Astrocyte of the cerebellum (primary cell): ENCODE measurements around the gene SMU1.

Source experiments
- DNase-seq: peaks from one replicate; pipeline ENCODE4 v3.0.0-alpha.2; 2011; ENCODE audit warnings: low read depth
- H3K4me3 ChIP-seq: 2 replicates; pipeline ENCODE4 v1.5.1; 2011; ENCODE audit warnings: mild to moderate bottlenecking, low read depth, low read length, moderate library complexity
- CTCF ChIP-seq: IDR thresholded peaks from 2 replicates; pipeline ENCODE4 v1.5.1; 2012; ENCODE audit warnings: low read length, low read depth, moderate library complexity, mild to moderate bottlenecking; ENCODE audit errors: missing control alignments
- in situ Hi-C: cut with HindIII; loops from 2 replicates; pipeline ENCODE4 v1.10.0; 2017; ENCODE audit warnings: low sequenced_read_pairs

SMU1 gene

GRCh38 chr9:33041432-33042188, 34.9 kb downstream of the SMU1 start:
- H3K4me3 ChIP-seq: no peak overlapping the region
- no peak for DNase-seq
- no peak for TF ChIP-seq CTCF
- in situ Hi-C loops: no loop called here

DNA sequence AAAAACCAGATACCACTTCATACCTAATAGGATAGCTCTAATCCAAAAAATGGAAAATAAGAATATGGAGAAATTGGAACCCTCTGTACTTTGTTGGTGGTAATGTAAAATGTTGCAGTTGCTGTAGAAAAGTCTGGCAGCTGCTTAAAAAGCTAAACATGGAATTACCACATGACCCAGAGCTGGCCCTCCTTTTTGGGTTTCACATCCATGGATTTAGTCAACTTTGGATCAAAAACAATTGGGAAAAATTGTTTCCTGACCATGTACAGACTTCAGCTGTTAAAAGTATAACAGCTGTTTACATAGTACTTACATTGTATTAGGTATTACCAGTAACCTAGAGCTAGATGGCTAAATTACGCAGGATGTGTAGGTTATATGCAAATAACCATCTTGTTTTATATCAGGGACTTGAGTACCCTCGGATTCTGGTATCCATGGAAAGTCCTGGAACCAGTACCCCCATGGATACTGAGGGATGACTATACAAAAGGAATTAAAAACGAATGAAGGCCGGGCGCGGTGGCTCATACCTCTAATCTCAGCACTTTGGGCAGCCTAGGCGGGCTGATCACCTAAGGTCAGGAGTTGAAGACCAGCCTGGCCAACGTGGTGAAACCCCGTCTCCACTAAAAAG, 35.6 kb downstream of the SMU1 start:
- no peak for DNase-seq
- in situ Hi-C loops: no loop called here
- no peak overlapping the region for H3K4me3 ChIP-seq
- TF ChIP-seq CTCF: no peak

DNA sequence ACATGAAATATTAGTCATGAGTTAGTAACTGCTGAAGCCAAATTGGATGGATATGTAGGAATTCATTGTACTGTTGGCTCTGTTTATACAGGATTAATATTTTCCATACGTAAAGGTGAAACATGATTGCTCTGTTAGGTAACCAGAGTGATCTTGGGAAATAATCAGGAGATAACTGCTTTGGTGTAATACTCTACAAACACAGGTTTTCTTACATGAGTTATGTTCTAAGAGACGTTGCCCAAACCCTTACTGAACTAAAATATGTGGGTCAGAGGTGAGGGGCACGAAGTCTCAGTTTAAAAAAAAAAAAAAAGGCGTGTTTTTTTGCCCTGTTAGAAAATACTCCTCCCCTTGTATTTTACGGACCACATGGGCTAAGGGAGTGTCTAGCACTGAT, 43.6 kb downstream of the SMU1 start:
- no peak overlapping the region for H3K4me3 ChIP-seq
- in situ Hi-C loops: no loop called here
- no peak for TF ChIP-seq CTCF
- no peak for DNase-seq

GRCh38 chr9:33032292-33032691, 44.2 kb downstream of the SMU1 start:
- DNase-seq: no peak
- in situ Hi-C loops: no loop called here
- no peak for TF ChIP-seq CTCF
- H3K4me3 ChIP-seq: no peak overlapping the region

DNA sequence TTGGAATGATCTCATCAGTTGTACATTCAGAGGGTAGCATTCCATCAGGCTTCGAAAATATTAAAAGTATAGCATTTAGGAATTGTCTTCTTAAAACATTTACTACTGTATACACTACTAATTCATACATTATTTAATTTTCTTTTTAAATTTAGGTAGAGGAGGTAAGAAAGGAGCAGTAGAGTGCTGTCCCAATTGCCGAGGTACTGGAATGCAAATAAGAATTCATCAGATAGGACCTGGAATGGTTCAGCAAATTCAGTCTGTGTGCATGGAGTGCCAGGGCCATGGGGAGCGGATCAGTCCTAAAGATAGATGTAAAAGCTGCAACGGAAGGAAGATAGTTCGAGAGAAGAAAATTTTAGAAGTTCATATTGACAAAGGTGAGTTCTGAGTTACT, 46.2 kb downstream of the SMU1 start:
- no peak for TF ChIP-seq CTCF
- in situ Hi-C loops: no loop called here
- no peak overlapping the region for H3K4me3 ChIP-seq
- no peak for DNase-seq

DNA sequence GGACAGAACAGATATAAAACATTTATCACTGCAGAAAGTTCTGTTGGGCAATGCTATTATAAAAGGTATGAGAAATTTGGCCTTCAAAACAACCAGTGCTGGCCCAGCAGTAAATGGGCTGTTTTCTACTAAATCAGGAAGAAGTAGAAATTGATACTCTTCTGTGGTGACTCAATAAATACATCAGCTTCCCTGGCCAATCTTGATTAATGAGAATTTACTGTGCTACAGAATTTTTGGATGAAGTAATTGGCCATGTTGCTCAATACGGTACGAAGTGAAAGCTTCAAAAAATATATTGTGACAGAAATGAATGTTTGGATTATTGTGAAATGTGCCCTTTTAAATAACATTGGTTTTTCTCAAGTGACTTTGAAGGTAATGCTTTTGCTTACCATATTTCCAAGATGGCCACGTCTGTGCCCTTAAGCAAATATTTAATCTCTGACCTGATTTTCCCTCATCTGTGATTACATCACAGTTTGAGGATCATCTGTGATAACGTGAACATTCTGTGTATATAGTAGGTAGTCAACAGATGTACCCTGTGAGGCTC, 47.2 kb downstream of the SMU1 start:
- no peak for DNase-seq
- in situ Hi-C loops: no loop called here
- TF ChIP-seq CTCF: no peak
- no peak overlapping the region for H3K4me3 ChIP-seq
